Astrocyte of the hippocampus (primary cell): ENCODE measurements around the gene FAM20C.
"Not testable (repeated sequence)": the region's sequence is repeated elsewhere in the genome, so short reads cannot be mapped to it uniquely, and the experiment has no call there.

ENCODE experiments used
- DNase-seq: peaks from one replicate; pipeline ENCODE4 v3.0.0; 2011; ENCODE audit warnings: low read depth, low spot score

Gene FAM20C

GRCh38 chr7:242826-243579 lies 50.6 kb downstream of the FAM20C start:
- DNase-seq, result not testable (repeated sequence)

DNA sequence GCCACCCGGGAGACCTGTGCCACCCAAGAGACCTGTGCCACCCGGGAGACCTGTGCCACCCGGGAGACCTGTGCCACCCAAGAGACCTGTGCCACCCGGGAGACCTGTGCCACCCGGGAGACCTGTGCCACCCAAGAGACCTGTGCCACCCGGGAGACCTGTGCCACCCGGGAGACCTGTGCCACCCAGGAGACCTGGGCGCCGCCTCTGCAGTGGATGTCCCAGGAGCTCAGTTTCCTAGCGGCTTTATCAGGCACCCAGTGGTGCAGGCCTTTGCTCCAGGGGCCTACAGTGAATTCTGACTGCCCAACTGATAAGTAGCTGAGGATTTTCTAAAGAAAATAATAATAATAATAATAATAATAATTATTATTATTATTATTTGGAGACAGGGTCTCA lies 51.2 kb downstream of the FAM20C start:
- not testable (repeated sequence) for DNase-seq

GRCh38 chr7:244974-245373 lies 52.6 kb downstream of the FAM20C start:
- no peak for DNase-seq

DNA sequence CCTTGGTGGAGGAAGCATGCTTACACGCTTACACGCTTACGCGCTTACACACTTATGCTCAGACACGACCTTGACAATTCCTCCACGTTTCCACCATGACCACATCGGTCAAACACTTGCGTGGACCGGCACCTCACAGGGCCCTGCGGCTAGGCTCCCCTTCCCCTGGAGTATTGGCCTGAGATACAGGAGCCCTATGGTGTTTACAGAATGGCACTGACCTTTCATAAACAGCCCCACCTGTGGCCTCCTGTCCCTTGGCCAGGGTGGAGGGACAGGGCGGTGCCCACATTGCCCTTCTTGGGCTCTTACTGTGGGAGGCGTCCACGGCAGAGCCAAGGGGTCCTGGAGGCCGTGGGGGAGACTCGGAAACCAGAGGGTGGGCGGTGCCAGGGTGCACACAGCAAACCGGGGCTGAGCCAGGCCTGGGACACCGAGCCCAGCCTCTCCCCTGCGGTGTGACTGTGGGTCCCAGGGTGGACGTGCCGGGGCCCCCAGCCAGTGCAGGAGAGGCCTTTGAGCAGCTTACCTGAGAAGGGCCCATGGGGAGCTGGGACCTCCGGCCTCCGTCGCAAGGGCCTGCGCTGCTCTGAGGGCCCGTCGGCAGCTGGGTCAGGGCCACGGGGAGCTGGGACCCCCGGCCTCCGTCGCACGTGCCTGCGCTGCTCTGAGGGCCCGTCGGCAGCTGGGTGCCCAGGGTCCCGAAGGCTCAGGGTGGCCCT lies 53.4 kb downstream of the FAM20C start:
- DNase-seq, result no peak

DNA sequence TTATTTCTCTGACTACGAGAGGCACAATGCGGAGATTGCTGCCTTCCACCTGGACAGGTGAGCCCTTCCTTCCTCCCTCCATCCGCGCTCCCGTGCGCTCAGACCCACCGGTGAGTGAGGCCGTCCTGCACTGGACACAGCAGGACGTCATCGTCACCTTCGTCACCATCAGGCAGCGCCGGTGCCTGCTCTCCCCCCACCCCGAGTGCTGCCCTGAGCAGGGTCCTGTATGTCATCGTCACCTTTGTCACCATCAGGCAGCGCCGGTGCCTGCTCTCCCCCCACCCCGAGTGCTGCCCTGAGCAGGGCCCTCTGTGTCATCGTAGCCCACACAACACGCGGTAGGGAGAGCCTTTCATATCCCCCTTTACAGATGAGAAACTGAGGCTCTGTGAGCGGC lies 54.1 kb downstream of the FAM20C start:
- no peak for DNase-seq

DNA sequence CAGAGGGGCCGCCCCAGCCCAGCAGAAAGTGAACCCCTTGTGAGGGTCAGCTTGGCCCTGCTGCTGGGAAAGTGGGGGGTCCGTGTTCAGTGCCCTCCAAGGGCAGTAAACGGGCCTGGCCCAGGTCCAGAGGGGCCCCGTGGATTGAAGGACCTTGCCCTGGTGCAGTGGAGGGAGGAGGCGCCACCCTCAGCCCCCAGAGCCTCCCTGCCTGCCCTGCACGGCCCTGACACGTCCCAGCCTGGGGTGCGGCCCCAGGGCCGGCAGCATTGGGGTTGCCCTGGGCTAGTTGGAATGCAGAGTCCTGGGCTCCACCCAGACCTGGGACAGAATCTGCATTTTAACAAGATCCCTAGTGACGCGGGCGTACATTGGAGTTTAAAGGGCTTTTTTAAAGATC lies 54.8 kb downstream of the FAM20C start:
- no peak for DNase-seq

GRCh38 chr7:247636-248035 lies 55.3 kb downstream of the FAM20C start:
- no peak for DNase-seq

GRCh38 chr7:248732-249435 lies 56.5 kb downstream of the FAM20C start:
- DNase-seq, result no peak

GRCh38 chr7:249989-250388 lies 57.6 kb downstream of the FAM20C start:
- no peak for DNase-seq

DNA sequence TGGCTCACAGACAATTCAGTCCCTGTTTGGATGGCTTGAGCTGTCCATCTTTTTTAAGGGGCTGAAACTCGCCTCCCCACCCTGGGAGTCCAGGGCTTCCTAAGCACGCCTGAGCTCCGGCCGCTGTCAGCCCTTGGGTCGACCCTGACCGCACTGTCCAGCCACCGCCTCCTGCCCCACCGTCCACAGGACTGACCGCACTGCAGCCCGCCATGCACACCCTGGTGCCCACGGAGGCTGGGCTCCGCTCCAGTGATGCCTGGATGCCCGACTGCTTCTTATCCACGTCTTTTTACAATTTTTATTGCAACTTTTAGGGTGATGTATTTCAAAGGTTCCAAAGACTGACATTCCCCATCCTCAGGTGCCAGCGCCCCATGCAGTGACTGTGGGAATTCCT lies 58.2 kb downstream of the FAM20C start:
- DNase-seq, result no peak

GRCh38 chr7:251005-251404 lies 58.6 kb downstream of the FAM20C start:
- no peak for DNase-seq

DNA sequence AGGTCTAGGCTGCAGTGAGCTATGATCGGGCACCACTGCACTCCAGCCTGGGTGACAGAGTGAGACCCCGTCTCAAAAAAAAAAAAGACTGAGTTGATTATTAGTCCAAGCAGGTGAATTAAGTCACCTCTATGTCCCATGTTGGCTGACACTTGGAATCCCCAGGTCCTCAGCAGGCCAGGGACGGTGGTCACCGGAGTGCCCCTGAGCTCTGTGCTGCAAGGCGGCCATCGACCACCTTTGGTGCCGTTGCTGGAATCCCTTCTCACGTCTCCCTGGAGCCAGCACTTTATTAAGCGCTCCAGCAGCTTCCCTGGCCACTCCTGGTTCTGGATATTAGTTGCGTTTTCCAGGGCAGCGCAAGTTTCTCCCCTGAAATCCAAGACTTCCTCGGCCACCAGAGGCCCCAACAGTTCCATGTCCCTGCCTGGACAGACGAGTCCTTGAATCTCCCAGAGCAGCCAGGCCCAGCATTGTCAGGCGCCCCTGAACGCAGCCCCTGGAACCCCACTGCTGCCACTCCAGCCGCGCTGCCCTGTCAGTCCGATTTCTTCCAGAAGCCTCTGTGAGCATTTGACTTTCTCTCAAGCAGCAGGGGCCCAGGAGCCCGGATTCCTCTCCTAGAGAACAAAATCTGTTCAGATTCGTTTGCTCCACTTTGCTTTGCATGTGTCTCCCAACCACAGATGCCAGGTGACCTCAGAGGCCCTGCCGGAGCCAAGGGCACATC lies 59.2 kb downstream of the FAM20C start:
- DNase-seq, result no peak

GRCh38 chr7:252216-252965 lies 60.0 kb downstream of the FAM20C start:
- no peak for DNase-seq

- no peak for DNase-seq
Observed at GRCh38 chr7:252981-253380, 60.6 kb downstream of the FAM20C start.

DNA sequence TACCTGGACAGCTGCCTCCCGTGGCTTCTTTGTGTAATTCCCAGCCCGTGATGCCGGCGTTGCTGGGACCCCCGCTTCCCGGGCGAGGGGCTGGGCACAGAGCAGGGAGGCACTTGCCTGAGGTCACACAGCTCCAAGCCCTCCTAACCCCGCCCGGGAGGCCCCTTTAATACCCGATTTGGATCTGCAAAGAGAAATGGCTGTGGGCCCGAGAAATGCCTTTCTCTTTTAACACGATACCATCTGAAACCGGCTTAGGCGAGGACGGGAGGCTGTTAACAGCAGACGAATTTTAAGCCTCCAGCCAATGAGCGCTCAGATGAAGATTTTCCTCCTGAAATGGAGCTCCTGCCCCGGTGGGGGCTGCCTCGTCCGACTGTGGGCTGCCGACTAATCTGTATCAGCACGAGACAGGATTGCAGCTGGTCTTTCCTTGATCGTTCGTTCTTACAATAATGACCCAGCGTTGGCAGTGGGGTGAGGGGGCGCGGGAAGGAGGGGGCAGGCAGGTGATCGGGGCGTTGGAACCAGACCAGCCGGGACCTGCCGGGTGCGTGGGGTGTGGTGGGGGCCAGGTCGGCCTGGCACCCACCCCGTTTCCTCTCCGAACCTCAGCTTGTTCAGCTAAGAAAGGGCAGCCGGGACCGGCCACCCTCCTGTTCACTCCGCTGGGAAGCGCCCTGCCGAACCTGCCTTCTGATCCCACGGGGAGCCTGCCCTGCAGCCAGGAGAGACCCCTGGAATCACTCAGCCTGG lies 61.4 kb downstream of the FAM20C start:
- DNase-seq, result no peak

DNA sequence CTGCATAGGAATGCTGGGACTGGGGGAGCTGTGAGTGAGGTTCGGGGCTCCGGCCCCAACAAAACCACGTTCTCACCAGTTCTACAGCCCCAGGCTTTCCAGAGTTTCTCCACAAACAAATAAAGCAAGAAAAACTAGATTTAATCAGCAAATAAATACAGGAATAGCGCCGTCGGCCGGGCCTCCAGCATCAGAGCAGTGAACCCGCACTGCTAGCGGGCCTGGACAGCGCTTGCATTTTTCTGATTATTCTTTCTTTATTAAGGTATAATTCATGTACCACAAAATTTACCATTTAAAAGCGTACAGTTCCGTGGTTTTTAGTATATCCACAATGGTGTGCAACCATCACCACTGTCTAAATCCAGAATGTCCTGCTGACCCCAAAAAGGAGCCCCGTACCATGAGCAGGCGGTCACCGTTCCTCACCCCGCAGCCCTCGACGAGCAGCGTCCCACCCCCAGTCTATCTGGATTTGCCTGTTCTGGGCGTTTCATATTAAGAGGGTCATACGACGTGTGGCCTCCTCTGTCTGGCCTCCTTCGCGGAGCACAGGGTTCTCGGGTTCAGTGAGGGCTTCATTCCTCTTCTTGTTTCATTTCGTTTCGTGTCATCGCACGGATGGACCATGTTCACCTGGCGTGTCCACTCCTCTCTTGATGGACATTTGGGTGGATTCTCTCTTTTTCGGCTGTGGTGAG lies 62.1 kb downstream of the FAM20C start:
- DNase-seq, result no peak

GRCh38 chr7:255038-255435 lies 62.7 kb downstream of the FAM20C start:
- no peak for DNase-seq

DNA sequence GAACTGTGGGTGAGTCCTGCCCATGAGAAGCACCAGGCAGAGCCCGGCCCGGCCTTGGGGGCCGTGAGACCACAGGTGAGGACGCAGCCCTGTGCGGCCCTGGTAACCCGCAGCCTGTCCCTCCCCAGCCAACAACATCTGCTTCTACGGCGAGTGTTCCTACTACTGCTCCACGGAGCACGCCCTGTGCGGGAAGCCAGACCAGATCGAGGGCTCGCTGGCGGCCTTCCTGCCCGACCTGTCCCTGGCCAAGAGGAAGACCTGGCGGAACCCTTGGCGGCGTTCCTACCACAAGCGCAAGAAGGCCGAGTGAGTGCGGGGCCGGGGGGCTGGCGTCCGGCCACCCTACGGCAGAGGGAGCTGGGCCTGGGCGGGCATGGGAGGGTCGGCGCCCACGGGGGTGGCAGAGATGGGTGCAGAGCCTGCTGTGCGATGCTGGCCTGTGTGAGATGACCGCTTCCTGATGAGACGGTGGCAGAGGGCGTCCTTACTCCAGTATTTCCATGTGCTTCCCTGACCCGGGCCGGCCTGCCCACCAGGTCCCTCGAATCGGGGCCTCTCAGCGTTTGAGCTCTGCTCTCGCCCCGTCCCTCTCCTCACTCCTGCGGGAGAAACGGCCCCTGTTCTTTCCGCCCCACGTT lies 63.5 kb downstream of the FAM20C start:
- DNase-seq, result no peak

- DNase-seq, result no peak
Observed at GRCh38 chr7:256461-256940, 64.1 kb downstream of the FAM20C start.
